Heart right ventricle (tissue), 16 donors: Measurements from ENCODE around the gene RARRES1. TPM values are rescaled to one million over a fixed set of nuclear protein-coding genes. Genes with fewer than 3 reads are reported as not detected.

ENCODE experiments used
- ATAC-seq, 8 donors: fragments of 200-7000 bp; cut with Tn5 transposase; one replicate each; pipeline ENCODE4 v1.9.1; 2020; ENCODE audit warnings: mild to moderate bottlenecking in 8 of 8, moderate library complexity in 8 of 8, moderate number of reproducible peaks in 1 of 8
- DNase-seq, 2 donors: peaks; one replicate each; pipeline ENCODE4 v3.0.0-alpha.2; 2020
- H3K27ac ChIP-seq, 10 donors: fragments of 200-600 bp; sonication (generic) in 2 of 10; one replicate each; pipeline versions ENCODE4 v1.5.0 to v1.8.0; 2020 to 2022; ENCODE audit warnings: mild to moderate bottlenecking in 3 of 10
- H3K27me3 ChIP-seq, 7 donors: fragments of 200-600 bp; one replicate each; pipeline ENCODE4 v1.8.0; 2021 to 2022; ENCODE audit warnings: mild to moderate bottlenecking in 2 of 7
- H3K36me3 ChIP-seq, 9 donors: fragments of 200-600 bp; sonication (generic) in 1 of 9; one replicate each; pipeline versions ENCODE4 v1.5.0 to v1.8.0; 2020 to 2022; ENCODE audit warnings: mild to moderate bottlenecking in 2 of 9
- H3K4me1 ChIP-seq, 9 donors: fragments of 200-600 bp; sonication (generic) in 1 of 9; one replicate each; pipeline versions ENCODE4 v1.5.0 to v1.8.0; 2020 to 2022; ENCODE audit warnings: mild to moderate bottlenecking in 4 of 9
- H3K4me3 ChIP-seq, 10 donors: fragments of 200-600 bp; sonication (generic) in 2 of 10; one replicate each; pipeline versions ENCODE4 v1.5.0 to v1.8.0; 2020 to 2022; ENCODE audit warnings: mild to moderate bottlenecking in 7 of 10, moderate library complexity in 2 of 10
- H3K9me3 ChIP-seq, 11 donors: fragments of 200-600 bp in 10 of 11; sonication (generic) in 2 of 11; one replicate each; pipeline versions ENCODE4 v1.5.0 to v1.8.0; 2013 to 2022; ENCODE audit warnings: mild to moderate bottlenecking in 2 of 11, control low read depth in 1 of 11, moderate library complexity in 1 of 11
- CTCF ChIP-seq, 9 donors: fragments of 200-600 bp; sonication (generic) in 2 of 9; IDR thresholded peaks; one replicate each; pipeline versions ENCODE4 v1.5.0 to v1.8.0; 2021 to 2022; ENCODE audit warnings: antibody characterized with exemption in 9 of 9, mild to moderate bottlenecking in 5 of 9, moderate library complexity in 1 of 9
- WGBS, 2 donors: extraction: QIAGEN DNeasy Blood & Tissue Kit; methylation state at CpG; one replicate each; pipeline ENCODE4 v1.1.7; 2013; ENCODE audit warnings: inconsistent platforms in 1 of 2; 5-methylcytosine and 5-hydroxymethylcytosine counted together
- intact Hi-C, 10 donors: fragments of 100-400 bp; cut with DNase I; formaldehyde crosslinking; loops; one replicate each; pipeline versions ENCODE4 v1.11.1 to v1.14.2; 2022
- polyA plus RNA-seq, 2 donors: library from polyadenylated mRNA; stranded (reverse); fragments of 200-250 nt; gene quantifications; one replicate each; pipeline ENCODE4 v1.2.3, GENCODE V29; 2013
- total RNA-seq, 10 donors: library from RNA; stranded (reverse); fragmentation: NEBNext Ultra II Directional in 3 of 10; extraction: Animal tissue kit (Norgen Biotek cat#: 25700) in 3 of 10; gene quantifications; one replicate each; pipeline versions ENCODE4 v1.2.1 to v1.2.4, GENCODE V29; 2021 to 2023
- donor health status: Arrhythmogenic right ventricular cardiomyopathy.
- donor health status: ischemic (EF 13 %, LVEDD 7.1; RV severe dilation, severe dysfunction).
- donor health status: healthy with polysubstance abuse.
- donor health status: DM: no; HTN: yes; CAD: no.
- donor health status: DM: no; HTN: no; CAD: no.
- donor health status: ischemic (EF 25% LVEDD 6.9; RV normal size, moderate dysfunction).
- donor health status: ischemic (EF 25% LVEDD 5.7; RV mildly dilated, moderate dysfunction).
- donor health status: healthy.
- donor health status: DM: yes; HTN: yes; CAD: no.
- donor health status: Ischemic cardiomyopathy.
- donor health status: ischemic (EF 35%, LVEDD 5.7; RV mildly dilated, moderate dysfunction).
- donor health status: nonischemic (EF 11% LVEDD 7.7; RV severe dilation, severe dysfunction).
- donor health status: DM: yes; HTN: yes; CAD: no.
- donor health status: PGD.
- donor health status: ischemic (EF 29% LVEDD 5.4; RV normal size, mild dysfunction).
- donor health status: nonischemic (EF 23%, LVEDD 6.1; RV moderate dilation, normal function).

The RARRES1 gene
- total and polyA plus RNA-seq, 12 donors: 0.32 to 99.0 (median 4.1) TPM

- 19 to 31% methylated on average over 7 of the region's 7 CpGs for WGBS, 2 donors
- DNase-seq (peak; percentile 61 to 70), ATAC-seq (peak; percentile 71 to 93 (median 80))
- intact Hi-C loops: loop anchor here in 1 of 10 donors (5.0 kb wide), 1 partner anchor 36 kb away; the partner anchor contains the start of gene RARRES1
- Histone ChIP-seq H3K36me3 (peaks cover 0 to 2% (median 0%) of the 10 kb centered on the region in 9 donors), H3K9me3 (no peaks in the 10 kb centered on the region), H3K27me3 (no peaks in the 10 kb centered on the region), H3K4me3 (peak overlapping the region in 3 of 10 donors; percentile 8 to 16 (median 14)), H3K27ac (peak overlapping the region in 9 of 10 donors; percentile 26 to 76 (median 63)), H3K4me1 (peaks cover 5 to 72% (median 37%) of the 10 kb centered on the region in 9 donors)
- no peak for TF ChIP-seq CTCF (IDR thresholded peaks at IDR 0.05)
These were observed 36.1 kb upstream of the RARRES1 start for GRCh38 chr3:158768361-158768787.

DNA sequence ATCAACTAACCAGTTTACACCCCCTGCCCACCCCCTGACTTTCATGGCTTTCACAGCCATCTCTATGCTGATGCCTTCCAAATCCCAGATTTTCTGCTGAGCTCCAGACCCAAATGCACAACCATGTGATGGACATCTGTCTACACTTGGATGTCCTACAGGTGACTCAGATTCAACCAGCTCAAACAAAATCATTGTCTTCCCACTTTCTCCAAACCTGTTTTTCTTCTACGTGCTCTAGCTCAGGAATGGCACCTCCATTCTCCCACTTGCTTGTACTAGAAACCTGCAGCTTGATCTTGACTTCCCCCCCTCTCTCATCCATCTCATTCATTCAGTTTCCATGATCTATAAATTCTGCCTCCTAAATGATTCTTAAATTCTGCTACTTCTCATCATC is 34.1 kb upstream of the RARRES1 start:
- intact Hi-C loops: loop anchor here in 1 of 10 donors (5.0 kb wide), 1 partner anchor 34 kb away; the partner anchor contains the start of gene RARRES1
- Histone ChIP-seq H3K27me3 (no peaks in the 10 kb centered on the region), H3K36me3 (peaks cover 0 to 2% (median 0%) of the 10 kb centered on the region in 9 donors), H3K27ac (no peak overlapping the region), H3K9me3 (no peaks in the 10 kb centered on the region), H3K4me3 (no peak overlapping the region), H3K4me1 (peaks cover 5 to 81% (median 48%) of the 10 kb centered on the region in 9 donors)
- 98 to 100% methylated on average over 1 of the region's 1 CpG for WGBS, 2 donors
- ATAC-seq (no peak), DNase-seq (no peak)
- TF ChIP-seq CTCF (IDR thresholded peaks at IDR 0.05): no peak

- peak in 2 of 8 donors; percentile 37 for ATAC-seq
- H3K4me1 ChIP-seq: peaks cover 5 to 75% (median 48%) of the 10 kb centered on the region in 9 donors
These were observed 33.4 kb upstream of the RARRES1 start for GRCh38 chr3:158765518-158766205.

GRCh38 chr3:158763421-158763820 is 31.2 kb upstream of the RARRES1 start:
- TF ChIP-seq CTCF (IDR thresholded peaks at IDR 0.05): no peak
- Histone ChIP-seq H3K4me3 (no peak overlapping the region), H3K36me3 (peaks cover 0 to 2% (median 0%) of the 10 kb centered on the region in 9 donors), H3K27me3 (no peaks in the 10 kb centered on the region), H3K9me3 (no peaks in the 10 kb centered on the region), H3K27ac (peak overlapping the region in 4 of 10 donors; percentile 16 to 42 (median 38)), H3K4me1 (peaks cover 5 to 53% (median 28%) of the 10 kb centered on the region in 9 donors)
- intact Hi-C loops: no loop called here
- no peak for DNase-seq
- WGBS, 2 donors: 51 to 73% methylated on average over 2 of the region's 2 CpGs
- no peak for ATAC-seq

More at GRCh38 chr3:158765518-158766205, 33.4 kb upstream of the RARRES1 start:
- no peak for TF ChIP-seq CTCF (IDR thresholded peaks at IDR 0.05)
- peaks cover 0 to 2% (median 0%) of the 10 kb centered on the region in 9 donors for H3K36me3 ChIP-seq
- H3K27ac ChIP-seq: no peak overlapping the region
- no peak overlapping the region for H3K4me3 ChIP-seq
- no peak for DNase-seq
- WGBS, 2 donors: 73 to 76% methylated on average over 3 of the region's 3 CpGs
- no peaks in the 10 kb centered on the region for H3K27me3 ChIP-seq
- no peaks in the 10 kb centered on the region for H3K9me3 ChIP-seq
- intact Hi-C loops: loop anchor here in 1 of 10 donors (5.0 kb wide), 1 partner anchor 33 kb away; the partner anchor contains the start of gene RARRES1
